ENCODE results near the gene GTF2H1. TPM values are rescaled to one million over a fixed set of nuclear protein-coding genes. Genes with fewer than 3 reads are reported as not detected.

Gene GTF2H1
- polyA plus RNA-seq, 1 of the 3 experiments (the other 2 are of a cell fraction) = 31.2 TPM

DNA sequence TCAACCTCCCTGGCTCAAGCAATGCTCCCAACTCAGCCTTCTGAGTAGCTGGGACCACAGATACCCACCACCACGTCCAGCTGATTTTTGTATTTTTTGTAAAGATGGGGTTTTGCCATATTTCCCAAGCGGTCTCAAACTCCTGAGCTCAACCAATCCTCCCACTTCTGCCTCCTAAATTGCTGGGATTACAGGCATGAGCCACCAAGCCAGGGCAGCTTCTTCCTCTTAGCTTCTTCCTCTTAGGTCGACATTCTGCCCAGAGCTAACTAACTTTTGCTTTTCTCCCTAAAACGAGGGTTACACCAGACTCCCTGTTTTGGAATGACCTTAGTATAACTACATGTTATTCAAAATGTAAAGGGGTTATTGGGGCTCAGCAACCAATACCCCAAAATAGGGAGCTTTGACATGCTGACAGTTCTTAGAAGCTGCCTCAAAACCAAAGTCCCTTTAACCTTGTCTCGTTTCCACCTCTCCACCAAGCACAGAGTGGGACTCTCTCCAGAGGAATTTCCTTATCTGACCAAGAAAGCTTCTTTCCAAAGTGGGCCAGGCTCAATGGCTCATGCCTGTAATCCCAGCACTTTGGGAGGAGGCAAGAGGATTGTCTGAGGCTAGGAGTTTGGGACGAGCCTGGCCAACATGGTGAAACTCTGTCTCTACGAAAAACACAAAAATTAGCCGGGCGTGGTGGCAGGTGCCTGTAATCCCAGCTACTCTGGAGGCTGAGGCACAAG lies 7.4 kb upstream of the GTF2H1 start:
- WGBS (ENCODE audit: low lambda C conversion rate) = 90% methylated on average over 9 of the region's 9 CpGs
- ChIA-PET CTCF (interaction anchor here (0.8 to 1.9 kb wide), 4 partner anchors 18 to 200 kb away, joined by 3 to 7 read pairs (median 5); no protein-coding TSS in a partner anchor), POLR2A (interaction anchor here (1.1 kb wide), 1 partner anchor 82 kb away, joined by 3 read pairs; no protein-coding TSS in a partner anchor)
- Histone ChIP-seq H3K36me3 (replicated peaks in 1 of 2; ENCODE audit: control insufficient read depth in 1 of 2, insufficient read depth in 2 of 2, low read length in 1 of 2) (peaks cover 13 to 16% of the 10 kb centered on the region in 2 experiments), H3F3A (replicated peaks; ENCODE audit: insufficient read depth) (peaks cover 11% of the 10 kb centered on the region), H2AFZ (ENCODE audit: low read depth) (no peak overlapping the region), H3K27ac (ENCODE audit: low read depth in 2 of 2, low read length in 1 of 2) (no peak overlapping the region), H3K9me3 (no peaks in the 10 kb centered on the region), H3K4me2 (no peak overlapping the region), H3K9ac (no peak overlapping the region), H3K9me2 (no peaks in the 10 kb centered on the region), H3K4me1 (ENCODE audit: control insufficient read depth in 1 of 2, insufficient read depth in 2 of 2, low read depth in 1 of 2, low read length in 1 of 2) (peaks cover 0 to 8% of the 10 kb centered on the region in 2 experiments; a peak in 3 of 4 replicates), H4K20me1 (ENCODE audit: insufficient read depth) (no peaks in the 10 kb centered on the region), H3K79me2 (ENCODE audit: insufficient read depth) (peaks cover 70% of the 10 kb centered on the region), H3K27me3 (ENCODE audit: insufficient read depth) (no peaks in the 10 kb centered on the region), H3K4me3 (ENCODE audit: low read depth in 2 of 2, low read length in 1 of 2) (no peak overlapping the region)
- no peak for TF ChIP-seq GABPA (IDR thresholded peaks at IDR 0.05; ENCODE audit: low read depth)
- DNase-seq = no peak

DNA sequence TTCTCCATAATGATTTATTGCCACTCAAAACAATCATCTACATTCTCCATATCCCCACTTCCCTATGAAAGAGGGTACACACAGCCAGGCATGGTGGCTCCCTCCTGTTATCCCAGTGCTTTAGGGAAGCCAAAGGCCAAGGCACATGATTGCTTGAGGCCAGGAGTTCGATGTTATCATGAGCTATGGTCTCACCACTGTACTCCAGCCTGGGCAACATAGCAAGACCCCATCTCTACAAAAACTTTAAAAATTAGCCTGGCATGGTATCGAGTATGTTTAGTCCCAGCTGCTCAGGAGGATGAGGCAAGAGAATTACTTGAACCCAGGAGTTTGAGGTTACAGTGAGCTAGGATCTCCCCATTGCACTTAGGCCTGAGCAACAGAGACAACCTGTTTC lies 6.5 kb upstream of the GTF2H1 start:
- POLR2A ChIA-PET = no interaction called here
- no peaks in the 10 kb centered on the region for H3K9me2 ChIP-seq
- no peak for DNase-seq
- no peak overlapping the region for H3K4me3 ChIP-seq (ENCODE audit: low read depth in 2 of 2, low read length in 1 of 2)
- peaks cover 4 to 7% of the 10 kb centered on the region in 2 experiments for H3K36me3 ChIP-seq (replicated peaks in 1 of 2; ENCODE audit: control insufficient read depth in 1 of 2, insufficient read depth in 2 of 2, low read length in 1 of 2)
- H3K79me2 ChIP-seq (ENCODE audit: insufficient read depth) = peaks cover 79% of the 10 kb centered on the region
- no peak overlapping the region for H3K4me2 ChIP-seq
- WGBS (ENCODE audit: low lambda C conversion rate) = 97% methylated on average over 2 of the region's 2 CpGs
- H3K27ac ChIP-seq (ENCODE audit: low read depth in 2 of 2, low read length in 1 of 2) = no peak overlapping the region
- no peaks in the 10 kb centered on the region for H4K20me1 ChIP-seq (ENCODE audit: insufficient read depth)
- no peak overlapping the region for H2AFZ ChIP-seq (ENCODE audit: low read depth)
- H3K9ac ChIP-seq = no peak overlapping the region
- CTCF ChIA-PET = interaction anchor here (0.8 to 1.9 kb wide), 3 partner anchors 8 to 200 kb away, joined by 3 to 7 read pairs (median 6); no protein-coding TSS in a partner anchor
- no peaks in the 10 kb centered on the region for H3K9me3 ChIP-seq
- peaks cover 3 to 14% of the 10 kb centered on the region in 2 experiments; a peak in 3 of 4 replicates for H3K4me1 ChIP-seq (ENCODE audit: control insufficient read depth in 1 of 2, insufficient read depth in 2 of 2, low read depth in 1 of 2, low read length in 1 of 2)
- no peak for TF ChIP-seq TCF12 (IDR thresholded peaks at IDR 0.05)
- TF ChIP-seq, protein P1, sequence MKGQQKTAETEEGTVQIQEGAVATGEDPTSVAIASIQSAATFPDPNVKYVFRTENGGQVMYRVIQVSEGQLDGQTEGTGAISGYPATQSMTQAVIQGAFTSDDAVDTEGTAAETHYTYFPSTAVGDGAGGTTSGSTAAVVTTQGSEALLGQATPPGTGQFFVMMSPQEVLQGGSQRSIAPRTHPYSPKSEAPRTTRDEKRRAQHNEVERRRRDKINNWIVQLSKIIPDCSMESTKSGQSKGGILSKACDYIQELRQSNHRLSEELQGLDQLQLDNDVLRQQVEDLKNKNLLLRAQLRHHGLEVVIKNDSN (IDR thresholded peaks at IDR 0.05; ENCODE audit: borderline replicate concordance, low read depth) = no peak
- TF ChIP-seq GABPA (IDR thresholded peaks at IDR 0.05; ENCODE audit: low read depth) = no peak
- no peak for TF ChIP-seq CHD2 (IDR thresholded peaks at IDR 0.05; ENCODE audit: low read length, partially characterized antibody)
- no peak for TF ChIP-seq JUND (IDR thresholded peaks at IDR 0.05)
- TF ChIP-seq RAD21 (IDR thresholded peaks at IDR 0.05; ENCODE audit: low read length) = no peak
- TF ChIP-seq RXRA (IDR thresholded peaks at IDR 0.05; ENCODE audit: borderline replicate concordance, low read depth) = no peak
- TF ChIP-seq TAF1 (IDR thresholded peaks at IDR 0.05; ENCODE audit: borderline replicate concordance, low read depth, low read length) = no peak
- TF ChIP-seq, protein P2, sequence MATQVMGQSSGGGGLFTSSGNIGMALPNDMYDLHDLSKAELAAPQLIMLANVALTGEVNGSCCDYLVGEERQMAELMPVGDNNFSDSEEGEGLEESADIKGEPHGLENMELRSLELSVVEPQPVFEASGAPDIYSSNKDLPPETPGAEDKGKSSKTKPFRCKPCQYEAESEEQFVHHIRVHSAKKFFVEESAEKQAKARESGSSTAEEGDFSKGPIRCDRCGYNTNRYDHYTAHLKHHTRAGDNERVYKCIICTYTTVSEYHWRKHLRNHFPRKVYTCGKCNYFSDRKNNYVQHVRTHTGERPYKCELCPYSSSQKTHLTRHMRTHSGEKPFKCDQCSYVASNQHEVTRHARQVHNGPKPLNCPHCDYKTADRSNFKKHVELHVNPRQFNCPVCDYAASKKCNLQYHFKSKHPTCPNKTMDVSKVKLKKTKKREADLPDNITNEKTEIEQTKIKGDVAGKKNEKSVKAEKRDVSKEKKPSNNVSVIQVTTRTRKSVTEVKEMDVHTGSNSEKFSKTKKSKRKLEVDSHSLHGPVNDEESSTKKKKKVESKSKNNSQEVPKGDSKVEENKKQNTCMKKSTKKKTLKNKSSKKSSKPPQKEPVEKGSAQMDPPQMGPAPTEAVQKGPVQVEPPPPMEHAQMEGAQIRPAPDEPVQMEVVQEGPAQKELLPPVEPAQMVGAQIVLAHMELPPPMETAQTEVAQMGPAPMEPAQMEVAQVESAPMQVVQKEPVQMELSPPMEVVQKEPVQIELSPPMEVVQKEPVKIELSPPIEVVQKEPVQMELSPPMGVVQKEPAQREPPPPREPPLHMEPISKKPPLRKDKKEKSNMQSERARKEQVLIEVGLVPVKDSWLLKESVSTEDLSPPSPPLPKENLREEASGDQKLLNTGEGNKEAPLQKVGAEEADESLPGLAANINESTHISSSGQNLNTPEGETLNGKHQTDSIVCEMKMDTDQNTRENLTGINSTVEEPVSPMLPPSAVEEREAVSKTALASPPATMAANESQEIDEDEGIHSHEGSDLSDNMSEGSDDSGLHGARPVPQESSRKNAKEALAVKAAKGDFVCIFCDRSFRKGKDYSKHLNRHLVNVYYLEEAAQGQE (IDR thresholded peaks at IDR 0.05; ENCODE audit: low read depth, low read length) = no peak
- no peak for TF ChIP-seq EP300 (IDR thresholded peaks at IDR 0.05; ENCODE audit: borderline replicate concordance in 1 of 2, low read depth in 1 of 2, low read length in 1 of 2)
- no peaks in the 10 kb centered on the region for H3K27me3 ChIP-seq (ENCODE audit: insufficient read depth)
- H3F3A ChIP-seq (replicated peaks; ENCODE audit: insufficient read depth) = peaks cover 11% of the 10 kb centered on the region

Measured in SK-N-SH (cell line).